Stimulated activated CD4-positive, alpha-beta T cell treated with anti-CD3 and anti-CD28 coated beads, Interleukin-15, amount 100 ng/mL, for 48 hours (primary cell): ENCODE data around the gene ATP6V1E1.
"Not testable (repeated sequence)": the region's sequence is repeated elsewhere in the genome, so short reads cannot be mapped to it uniquely, and the experiment has no call there.

Experiments
- DNase-seq, 2 donors: peaks; one replicate each; pipeline ENCODE4 v3.0.0-alpha.2; 2020; ENCODE audit warnings: low read depth in 2 of 2

Gene ATP6V1E1

DNA sequence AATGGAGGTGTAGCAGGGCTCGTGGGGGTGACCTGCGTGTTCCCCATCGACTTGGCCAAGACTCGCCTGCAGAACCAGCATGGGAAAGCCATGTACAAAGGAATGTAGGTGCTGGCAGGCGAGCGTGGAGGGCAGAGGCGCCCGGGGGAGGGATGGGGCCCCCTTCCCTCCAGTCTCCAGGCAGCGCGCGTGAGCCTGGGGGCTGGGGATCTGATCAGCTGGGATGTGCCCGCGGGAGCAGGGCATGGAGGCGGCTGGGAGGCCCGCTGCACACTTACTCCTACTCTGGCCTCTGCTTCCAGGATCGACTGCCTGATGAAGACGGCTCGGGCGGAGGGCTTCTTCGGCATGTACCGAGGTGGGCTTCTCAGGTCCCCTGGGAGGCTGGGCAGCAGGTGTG, 47.5 kb downstream of the ATP6V1E1 start:
- DNase-seq = no peak

DNA sequence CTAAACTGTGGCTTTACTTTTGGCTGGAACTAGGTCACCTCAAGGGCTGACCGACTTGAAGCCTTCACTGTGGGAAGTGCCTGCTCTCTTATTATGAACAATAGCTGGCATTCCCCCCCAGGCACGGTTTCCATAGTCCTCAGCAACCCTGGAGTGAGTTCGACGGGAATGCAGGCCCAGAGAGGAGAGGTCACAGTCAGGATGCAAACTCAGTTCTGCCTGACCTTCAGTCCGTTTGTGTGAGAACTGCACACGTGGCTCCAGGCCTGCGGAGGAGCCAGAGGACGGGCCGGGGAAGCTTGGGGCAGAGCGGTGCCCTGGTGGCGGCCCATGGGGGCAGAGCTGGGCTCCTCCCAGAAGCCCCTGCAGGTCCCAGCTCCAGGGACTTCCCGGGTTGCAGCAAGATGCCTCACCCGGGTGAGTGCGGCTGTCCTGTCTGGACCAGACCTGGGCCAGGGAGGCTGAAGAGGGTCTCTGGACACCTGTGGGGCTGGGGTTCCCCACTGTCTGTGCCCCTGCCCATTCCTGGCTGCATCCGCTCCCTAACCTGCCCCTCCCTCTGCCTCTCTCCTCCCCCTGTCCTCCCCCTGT, 48.0 kb downstream of the ATP6V1E1 start:
- DNase-seq = no peak

DNA sequence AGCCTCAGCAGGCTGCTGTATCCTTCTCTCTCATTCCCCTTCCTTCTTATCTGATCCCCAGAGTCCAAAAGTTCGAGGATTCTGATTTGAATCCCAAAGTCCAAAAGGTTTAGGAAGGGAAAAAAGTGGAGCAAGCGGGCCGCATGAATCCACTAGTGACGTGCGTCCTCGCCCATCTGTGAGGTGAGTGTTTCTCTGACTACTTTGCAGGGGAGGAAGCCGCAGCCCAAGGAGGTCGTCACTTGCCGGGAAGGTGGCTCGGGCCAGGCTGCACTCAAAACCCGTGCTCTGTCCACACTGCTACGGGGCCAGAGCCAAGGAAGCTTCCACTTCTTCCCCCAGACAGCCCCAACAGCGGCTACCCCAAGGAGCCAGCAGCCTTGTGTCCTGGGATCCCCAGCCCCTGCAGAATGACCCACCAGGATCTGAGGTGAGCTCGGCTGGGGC, 49.0 kb downstream of the ATP6V1E1 start:
- no peak for DNase-seq

DNA sequence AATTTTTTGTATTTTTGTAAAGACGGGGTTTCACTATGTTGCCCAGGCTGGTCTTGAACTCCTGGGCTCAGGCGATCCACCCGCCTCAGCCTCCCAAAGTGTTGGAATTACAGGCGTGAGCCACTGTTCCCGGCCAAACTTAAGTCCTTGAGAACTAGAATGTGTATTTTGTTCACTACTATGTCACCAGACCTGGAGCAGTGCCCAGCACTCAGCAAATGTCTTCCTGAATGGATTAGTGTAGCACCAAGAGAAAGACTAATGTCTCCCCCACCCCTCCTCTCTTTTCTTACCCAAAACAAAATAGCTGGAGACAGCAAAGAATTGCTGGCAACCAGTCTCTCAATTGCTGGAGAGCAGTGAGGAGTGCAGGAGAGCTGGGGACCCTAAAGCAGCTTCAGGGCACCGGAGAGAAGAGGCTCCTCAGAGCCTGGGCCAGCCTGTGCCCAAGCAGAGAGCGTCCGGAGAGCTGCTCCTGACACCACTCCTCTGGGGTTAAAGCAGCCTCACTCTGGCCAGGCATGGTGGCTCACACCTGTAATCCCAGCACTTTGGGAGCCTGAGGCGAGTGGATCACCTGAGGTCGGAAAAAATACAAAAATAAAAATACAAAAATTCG, 50.3 kb downstream of the ATP6V1E1 start:
- no peak for DNase-seq

DNA sequence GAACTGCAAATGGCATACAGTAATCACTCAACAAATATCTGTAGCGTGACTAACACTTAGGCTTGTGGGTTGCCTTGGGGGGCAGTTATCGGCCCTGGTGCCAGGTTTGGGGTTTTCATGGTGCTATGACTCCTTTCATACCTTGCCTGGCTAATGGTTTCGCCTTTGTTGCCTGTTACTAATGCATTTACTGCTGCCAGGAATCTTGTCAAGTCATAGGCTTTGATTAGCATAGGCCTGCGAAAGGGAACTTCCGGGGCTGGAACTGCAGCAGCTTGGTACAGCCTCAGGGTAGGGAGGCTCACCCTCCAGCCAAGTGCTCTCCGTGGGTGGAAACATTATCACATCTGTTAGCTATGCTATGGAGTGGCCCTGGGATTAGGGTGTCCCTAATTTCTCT, 52.1 kb downstream of the ATP6V1E1 start:
- DNase-seq = no peak

DNA sequence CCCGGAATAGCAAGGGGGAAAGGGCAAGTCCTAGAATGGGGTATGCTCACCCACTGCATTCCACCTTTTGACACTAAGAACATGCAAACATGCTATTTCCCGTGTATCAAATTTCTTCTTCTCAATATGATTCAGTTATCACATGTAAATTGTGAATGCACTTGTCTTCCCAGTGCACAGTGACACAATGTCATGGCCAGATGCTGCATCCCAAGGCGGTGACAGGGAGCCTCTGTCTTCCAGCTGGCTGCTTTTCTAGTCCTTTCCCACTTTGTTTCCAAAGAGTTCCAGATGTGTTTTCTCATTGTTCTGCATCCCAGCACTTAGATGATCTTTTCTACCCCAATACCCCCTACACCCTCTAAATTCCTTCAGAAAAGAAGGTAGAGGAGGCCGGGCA, 52.9 kb downstream of the ATP6V1E1 start:
- no peak for DNase-seq

DNA sequence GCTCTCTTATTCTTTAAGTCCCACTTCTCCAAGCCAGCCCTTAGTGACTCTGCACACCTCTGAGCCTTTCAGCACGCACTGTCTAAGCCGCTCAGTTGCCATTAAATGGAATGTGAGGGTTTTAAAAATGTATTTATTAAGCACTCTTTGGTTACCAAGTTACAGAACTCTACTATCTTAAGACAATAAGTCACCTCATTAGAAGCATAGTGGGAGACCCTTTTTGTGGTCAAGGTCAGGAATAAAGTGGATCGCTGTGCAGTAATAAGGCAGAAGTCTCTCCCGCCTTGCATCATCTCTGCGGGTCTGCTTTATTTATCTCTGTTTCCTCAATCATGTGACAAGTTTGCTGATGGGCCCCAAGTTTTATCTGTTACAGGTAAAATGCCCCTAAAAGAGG, 53.4 kb downstream of the ATP6V1E1 start:
- no peak for DNase-seq

DNA sequence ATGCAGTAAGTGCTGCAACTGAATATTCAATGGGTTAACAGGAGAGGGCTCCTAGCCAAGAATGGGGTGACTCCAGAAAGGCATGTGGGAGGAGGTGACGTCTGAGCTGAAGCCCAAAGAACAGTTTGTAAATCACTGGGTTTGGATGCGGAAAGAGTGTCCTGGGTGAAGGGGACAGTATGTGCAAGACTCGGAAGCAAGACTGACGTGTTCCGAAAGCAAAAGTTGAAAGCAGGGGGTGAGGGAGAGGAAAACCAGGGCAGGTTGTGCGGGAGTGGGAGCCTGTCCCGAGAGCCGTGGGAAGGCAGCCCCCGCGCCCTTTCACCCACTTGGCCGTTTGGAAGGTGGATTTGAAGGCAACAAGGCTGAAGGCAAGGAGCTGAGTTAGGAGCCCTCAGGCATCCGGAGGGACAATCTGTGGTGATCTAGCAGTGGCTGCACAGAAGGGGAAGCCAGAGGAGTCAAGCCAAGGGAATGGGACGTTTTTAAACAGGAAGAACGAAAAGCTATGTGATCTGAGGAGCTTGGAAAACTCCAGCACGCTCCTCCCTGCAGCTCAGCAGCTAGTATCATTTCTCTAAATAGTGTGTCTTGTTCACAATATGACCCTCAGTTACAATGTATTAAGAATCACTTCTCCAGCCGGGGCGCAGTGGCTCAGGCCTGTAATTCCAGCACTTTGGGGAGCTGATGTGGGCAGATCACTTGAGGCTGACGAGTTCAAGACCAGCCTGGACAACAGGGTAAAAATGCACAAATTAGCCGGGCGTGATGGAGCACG, 57.5 kb downstream of the ATP6V1E1 start:
- no peak for DNase-seq

DNA sequence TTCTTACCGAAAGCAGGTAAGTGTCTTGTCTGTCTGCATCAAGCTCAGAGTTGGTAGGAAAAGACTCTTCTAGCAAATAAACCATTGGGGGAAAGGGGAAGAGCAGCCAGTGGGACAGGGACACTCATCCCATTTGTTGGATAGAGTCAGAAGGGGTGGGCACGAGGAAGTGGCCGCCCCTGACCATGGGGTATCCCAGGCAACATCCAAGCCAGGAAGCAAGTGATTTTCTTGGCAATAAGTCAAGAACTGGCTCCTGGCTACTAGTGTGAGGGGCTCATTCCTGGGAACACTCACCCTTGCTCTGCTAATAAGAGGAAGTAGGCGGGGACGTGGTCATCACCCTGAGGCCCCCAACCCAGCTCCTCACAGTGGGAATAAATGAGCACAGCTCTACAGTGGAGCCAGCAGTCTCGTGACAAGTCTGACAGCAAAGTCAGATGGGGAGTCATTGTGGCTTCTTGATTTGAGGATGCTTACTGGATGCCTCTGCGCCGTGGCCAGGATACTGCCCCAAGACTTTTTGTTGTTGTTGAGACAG, 58.5 kb downstream of the ATP6V1E1 start:
- no peak for DNase-seq

DNA sequence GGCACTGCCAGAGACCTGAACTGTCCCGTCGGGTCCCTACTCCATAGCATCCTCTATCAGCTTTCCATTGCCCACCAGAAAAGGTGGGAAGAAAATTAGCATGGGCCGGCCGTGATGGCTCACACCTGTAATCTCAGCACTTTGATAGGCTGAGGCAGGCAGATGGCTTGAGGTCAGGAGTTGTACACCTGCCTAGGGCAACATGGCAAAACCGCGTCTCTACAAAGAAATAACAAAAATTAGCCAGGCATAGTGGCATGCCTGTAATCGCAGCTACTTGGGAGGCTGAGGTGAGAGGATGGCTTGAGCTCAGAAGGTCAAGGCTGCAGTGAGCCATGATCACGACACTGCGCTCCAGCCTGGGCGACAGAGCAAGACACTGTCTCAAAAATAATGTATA, 61.8 kb downstream of the ATP6V1E1 start:
- no peak for DNase-seq

DNA sequence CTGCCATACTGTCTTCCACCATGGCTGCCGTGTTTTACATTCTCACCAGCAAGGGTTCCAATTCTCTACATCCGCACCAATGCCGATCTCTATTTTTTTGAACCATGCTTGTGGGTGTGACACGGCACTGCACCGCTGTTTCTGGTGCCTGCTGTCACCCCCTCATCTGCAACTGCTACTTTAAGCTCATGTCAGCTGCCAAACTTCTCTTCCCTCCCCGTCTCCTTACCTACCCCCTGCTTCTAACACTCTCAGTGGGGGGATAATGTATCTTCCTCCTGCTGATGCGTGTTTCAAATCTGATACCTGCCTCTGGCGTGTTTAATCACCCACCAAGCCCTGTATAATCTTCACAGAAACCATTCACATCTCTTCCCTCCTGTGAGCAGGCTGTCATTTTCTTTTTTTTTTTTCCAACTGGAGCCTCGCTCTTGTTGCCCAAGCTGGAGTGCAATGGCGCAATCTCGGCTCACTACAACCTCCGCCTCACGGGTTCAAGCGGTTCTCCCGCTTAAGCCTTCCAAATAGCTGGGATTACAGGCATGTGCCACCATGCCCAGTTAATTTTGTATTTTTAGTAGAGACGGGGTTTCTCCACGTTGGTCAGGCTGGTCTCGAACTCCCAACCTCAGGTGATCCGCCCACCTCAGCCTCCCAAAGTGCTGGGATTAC, 62.4 kb downstream of the ATP6V1E1 start:
- not testable (repeated sequence) for DNase-seq

DNA sequence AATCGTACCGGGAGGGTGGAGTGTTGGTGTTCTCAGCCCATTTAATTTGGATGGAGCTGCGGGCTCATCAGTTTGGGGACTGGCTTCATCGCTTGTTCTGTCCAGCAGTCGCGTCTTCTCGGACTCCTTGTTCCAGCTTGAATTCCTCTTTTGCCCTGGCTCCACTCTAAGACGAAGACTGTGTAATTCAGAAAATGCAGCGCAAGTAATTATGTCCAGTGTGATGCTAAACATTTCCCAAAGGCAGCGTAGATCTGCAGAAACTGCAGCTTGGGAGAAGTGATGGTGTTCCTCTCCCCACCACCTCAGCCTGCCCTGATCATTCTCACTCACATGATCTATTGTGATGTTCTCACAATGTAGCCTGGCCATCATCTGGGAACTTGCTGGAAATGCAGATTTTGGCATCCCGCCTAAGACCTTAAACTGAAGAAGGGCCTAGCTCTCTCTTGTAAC, 64.6 kb downstream of the ATP6V1E1 start:
- no peak for DNase-seq

DNA sequence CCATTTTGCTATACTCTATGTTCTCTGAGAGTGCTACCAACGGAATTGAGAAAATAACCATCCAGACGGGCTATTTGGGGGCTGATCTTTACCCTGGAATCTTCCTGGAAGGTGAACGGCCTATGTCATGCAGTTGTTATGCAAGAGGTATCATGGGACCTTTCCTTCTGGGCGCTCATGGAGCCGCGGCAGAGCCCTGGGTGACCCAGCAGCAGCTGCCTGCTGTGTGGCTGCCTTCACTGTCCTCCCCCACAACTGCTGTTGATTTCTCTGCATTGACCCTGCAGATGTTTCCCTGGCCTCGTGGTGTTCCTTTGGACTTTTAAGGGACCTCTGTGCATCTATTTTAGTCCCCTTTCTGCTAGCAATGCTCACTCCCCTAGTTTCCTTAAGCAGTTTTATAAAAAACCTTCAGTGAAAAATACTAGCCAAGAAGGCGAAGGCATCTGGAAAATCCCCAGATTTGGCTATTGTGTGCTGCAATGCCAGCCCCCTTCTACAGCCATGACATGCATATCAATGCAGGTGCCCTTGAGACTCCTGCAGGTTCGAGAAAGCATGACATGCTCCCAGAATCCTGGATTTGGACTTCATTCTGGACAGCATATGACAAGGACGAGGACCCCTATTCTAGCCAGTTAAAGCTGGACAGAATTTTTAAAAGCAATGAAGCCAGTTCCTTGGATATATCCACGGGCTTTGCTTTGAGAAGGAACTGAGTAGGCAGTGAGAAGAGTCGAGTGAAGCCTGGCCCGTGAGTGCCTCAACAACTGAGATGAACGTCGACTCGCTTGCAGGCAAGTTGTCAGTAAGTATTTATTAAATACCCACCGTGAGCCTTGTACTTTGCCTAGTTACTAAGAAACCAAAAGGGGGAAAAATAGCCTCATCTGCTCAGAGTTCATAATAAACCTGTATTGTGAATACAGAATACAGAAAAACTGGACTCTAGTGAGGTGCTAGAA, 65.4 kb downstream of the ATP6V1E1 start, which contains the start of gene SLC25A18:
Gene SLC25A18, plus strand, starts transcription at position 593 of the 965 bp plus-strand sequence. CDS start 16,447 bp downstream, outside the sequence.
- no peak for DNase-seq

DNA sequence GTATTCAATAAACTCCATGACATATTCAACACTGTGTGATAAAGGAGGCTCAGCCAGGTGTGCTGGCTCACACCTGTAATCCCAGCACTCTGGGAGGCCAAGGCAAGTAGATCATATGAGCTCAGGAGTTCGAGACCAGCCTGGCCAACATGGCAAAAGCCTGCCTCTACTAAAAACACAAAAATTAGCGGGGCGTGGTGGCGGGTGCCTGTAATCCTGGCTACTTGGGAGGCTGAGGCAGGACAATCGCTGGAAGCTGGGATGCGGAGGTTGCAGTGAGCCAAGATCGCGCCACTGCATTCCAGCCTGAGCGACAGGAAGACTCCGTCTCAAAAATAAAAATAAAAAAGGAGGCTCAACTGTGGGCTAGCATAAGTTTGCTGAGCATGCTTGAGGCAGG, 69.4 kb downstream of the ATP6V1E1 start:
- DNase-seq = no peak

DNA sequence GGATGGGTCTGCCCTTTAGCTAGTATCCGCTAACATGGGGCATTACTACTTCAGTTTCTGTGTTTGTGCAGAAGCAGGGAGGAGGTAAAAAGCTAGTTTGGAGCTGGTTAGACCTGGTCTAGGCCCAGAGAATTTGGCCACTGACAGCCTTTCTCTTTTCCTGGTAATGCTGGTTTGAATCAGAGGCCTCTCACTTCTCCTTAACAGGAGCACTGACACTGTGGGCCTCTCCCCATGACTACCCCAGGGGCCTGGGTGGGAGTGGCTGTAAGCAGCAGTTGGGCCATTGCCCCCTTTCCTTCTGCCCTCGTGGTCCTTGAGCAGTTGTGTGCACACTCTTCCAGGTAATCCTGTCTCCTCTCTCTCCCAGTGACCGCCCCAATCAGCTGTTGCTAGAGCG, 73.7 kb downstream of the ATP6V1E1 start:
- DNase-seq = no peak

DNA sequence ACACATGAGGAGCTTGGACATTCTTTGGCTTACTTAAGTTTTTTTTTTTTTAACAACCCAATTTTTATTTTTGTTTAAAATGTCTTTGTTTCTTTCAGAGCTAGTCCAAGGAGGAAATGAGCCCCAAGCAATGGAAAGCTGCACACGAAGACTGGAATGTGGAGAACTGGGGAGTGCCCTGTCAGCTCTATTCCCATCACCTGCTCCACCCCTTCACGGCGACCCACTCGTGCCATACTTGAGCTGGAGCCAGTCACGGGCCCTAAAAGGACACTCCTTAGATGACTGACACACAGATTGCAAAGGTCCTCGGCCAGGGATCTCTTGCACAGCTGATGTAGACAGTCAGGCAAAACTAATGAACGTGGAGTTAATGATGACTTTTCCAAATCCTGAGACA, 75.8 kb downstream of the ATP6V1E1 start:
- DNase-seq = no peak

DNA sequence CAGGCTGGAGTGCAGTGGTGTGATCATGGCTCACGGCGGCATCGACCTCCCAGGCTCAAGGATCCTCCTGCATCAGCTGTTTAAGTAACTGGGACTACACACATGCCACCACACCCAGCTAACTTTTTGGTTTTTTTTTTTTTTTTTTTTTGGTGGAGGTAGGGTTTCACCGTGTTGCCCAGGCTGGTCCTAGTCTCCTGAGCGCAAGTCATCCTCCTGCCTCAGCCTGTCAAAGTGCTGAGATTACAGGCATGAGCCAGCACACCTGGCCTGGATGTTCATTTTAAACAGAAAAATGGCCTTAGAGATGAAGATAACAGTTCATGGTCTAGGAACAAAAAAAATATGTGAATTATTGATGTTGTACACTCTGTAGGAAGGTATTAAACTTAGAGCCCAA, 78.9 kb downstream of the ATP6V1E1 start:
- no peak for DNase-seq

DNA sequence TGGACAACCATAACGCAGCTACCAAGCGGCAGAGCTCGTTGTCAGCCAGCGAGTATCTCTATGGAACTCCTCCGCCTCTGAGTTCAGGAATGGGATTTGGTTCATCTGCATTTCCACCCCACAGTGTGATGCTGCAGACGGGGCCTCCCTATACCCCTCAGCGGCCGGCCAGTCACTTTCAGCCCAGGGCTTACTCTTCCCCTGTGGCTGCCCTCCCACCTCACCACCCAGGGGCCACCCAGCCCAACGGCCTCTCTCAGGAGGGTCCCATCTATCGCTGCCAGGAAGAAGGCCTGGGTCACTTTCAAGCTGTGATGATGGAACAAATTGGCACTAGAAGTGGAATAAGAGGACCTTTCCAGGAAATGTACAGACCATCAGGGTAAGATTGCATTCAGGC, 79.4 kb downstream of the ATP6V1E1 start:
- no peak for DNase-seq

DNA sequence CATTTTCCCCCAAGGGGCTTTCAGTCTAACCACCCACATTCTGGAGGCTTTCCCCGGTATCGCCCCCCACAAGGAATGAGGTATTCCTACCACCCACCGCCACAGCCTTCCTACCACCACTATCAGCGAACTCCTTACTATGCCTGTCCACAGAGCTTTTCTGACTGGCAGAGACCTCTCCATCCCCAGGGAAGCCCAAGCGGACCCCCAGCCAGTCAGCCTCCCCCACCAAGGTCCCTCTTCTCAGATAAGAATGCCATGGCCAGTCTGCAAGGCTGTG, 79.9 kb downstream of the ATP6V1E1 start:
- no peak for DNase-seq

DNA sequence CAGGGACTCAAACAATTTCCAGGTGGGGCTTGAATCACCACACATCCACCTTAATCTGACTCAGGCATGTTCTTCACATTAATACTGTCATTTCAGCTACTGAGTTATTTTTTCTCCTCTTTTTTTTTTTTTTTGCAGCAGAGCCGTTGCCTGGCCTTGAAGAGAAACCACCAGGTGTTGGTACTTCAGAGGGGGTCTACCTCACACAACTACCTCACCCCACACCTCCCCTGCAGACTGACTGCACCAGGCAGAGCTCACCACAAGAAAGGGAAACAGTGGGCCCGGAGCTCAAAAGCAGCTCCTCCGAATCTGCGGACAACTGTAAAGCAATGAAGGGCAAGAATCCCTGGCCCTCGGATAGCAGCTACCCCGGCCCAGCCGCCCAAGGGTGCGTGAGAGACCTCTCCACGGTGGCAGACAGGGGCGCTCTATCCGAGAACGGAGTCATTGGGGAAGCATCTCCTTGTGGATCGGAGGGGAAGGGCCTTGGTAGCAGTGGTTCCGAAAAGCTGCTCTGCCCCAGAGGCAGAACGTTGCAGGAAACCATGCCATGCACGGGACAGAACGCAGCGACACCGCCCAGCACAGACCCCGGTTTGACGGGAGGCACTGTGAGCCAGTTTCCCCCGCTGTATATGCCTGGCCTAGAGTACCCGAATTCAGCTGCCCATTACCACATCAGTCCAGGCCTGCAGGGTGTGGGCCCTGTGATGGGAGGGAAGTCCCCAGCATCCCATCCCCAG, 80.4 kb downstream of the ATP6V1E1 start:
- DNase-seq = no peak
